ENCODE data around the gene SNRNP40.

Gene SNRNP40

GRCh38 chr1:31336687-31337467 is 40.3 kb upstream of the SNRNP40 start:
- ATAC-seq, result no peak
- TF ChIP-seq PPARA (CRISPR knock-in tag; IDR thresholded peaks at IDR 0.05; ENCODE audit: borderline replicate concordance), result no peak
- TF ChIP-seq TSHZ2 (CRISPR knock-in tag; IDR thresholded peaks at IDR 0.05), result no peak
- TF ChIP-seq TOX (CRISPR knock-in tag; IDR thresholded peaks at IDR 0.05; ENCODE audit: borderline replicate concordance), result no peak
- TF ChIP-seq, protein P1, sequence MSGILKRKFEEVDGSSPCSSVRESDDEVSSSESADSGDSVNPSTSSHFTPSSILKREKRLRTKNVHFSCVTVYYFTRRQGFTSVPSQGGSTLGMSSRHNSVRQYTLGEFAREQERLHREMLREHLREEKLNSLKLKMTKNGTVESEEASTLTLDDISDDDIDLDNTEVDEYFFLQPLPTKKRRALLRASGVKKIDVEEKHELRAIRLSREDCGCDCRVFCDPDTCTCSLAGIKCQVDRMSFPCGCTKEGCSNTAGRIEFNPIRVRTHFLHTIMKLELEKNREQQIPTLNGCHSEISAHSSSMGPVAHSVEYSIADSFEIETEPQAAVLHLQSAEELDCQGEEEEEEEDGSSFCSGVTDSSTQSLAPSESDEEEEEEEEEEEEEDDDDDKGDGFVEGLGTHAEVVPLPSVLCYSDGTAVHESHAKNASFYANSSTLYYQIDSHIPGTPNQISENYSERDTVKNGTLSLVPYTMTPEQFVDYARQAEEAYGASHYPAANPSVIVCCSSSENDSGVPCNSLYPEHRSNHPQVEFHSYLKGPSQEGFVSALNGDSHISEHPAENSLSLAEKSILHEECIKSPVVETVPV (CRISPR knock-in tag; IDR thresholded peaks at IDR 0.05), result no peak
- TF ChIP-seq ZNF70 (CRISPR knock-in tag; IDR thresholded peaks at IDR 0.05), result no peak
- TF ChIP-seq ZFP3 (CRISPR knock-in tag; IDR thresholded peaks at IDR 0.05), result no peak
- no peak for TF ChIP-seq ZC3H10 (CRISPR knock-in tag; IDR thresholded peaks at IDR 0.05)
- TF ChIP-seq SNAI2 (CRISPR knock-in tag; IDR thresholded peaks at IDR 0.05), result no peak
- TF ChIP-seq TCF4 (CRISPR knock-in tag; IDR thresholded peaks at IDR 0.05; ENCODE audit: borderline replicate concordance), result no peak

DNA sequence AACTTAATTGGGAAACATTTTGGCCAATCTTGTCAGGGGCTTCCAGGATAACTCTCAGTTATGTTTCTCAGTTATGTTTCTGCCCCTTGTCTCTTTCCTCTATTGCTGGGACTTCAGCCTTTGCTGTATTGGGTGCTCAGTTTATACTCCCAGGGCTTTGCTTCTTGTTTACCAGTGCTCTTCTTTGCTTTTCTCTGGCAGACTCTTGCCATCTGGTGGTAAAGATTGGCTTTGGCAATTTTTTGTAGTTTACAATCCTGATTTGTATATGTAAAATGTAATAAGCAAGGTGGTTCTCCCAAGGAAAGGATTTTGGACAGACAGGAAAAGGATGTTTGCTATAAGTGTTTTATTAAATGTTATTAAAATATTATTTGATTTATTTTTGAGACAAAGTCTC is 38.4 kb upstream of the SNRNP40 start:
- TF ChIP-seq TCF4 (CRISPR knock-in tag; IDR thresholded peaks at IDR 0.05; ENCODE audit: borderline replicate concordance) (no peak), ISL1 (CRISPR knock-in tag; IDR thresholded peaks at IDR 0.05) (no peak), ZFP30 (CRISPR knock-in tag; IDR thresholded peaks at IDR 0.05) (no peak), CSDC2 (CRISPR knock-in tag; IDR thresholded peaks at IDR 0.05) (no peak), ZFP3 (CRISPR knock-in tag; IDR thresholded peaks at IDR 0.05) (no peak), TSHZ2 (CRISPR knock-in tag; IDR thresholded peaks at IDR 0.05) (no peak), SNAI2 (CRISPR knock-in tag; IDR thresholded peaks at IDR 0.05) (no peak)
- peak; percentile 79 for ATAC-seq

DNA sequence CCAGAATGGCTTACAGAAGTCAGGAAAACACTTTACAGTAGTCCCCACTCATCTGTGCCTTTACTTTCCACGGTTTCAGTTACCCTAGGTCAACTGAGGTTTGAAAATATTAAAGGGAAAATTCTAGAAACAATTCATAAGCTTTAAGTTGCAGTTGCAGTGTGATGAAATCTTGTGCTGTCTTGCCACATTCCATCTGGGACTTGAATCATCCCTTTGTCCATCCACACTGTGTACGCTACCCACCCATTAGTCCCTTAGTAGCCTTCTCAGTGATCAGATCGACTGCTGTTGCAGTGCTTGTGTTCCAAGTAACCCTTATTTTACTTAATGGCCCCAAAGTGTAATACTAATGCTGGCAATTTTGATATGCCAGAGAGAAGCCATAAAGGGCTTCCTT is 30.8 kb upstream of the SNRNP40 start:
- ATAC-seq, result no peak
- TF ChIP-seq, protein P2, sequence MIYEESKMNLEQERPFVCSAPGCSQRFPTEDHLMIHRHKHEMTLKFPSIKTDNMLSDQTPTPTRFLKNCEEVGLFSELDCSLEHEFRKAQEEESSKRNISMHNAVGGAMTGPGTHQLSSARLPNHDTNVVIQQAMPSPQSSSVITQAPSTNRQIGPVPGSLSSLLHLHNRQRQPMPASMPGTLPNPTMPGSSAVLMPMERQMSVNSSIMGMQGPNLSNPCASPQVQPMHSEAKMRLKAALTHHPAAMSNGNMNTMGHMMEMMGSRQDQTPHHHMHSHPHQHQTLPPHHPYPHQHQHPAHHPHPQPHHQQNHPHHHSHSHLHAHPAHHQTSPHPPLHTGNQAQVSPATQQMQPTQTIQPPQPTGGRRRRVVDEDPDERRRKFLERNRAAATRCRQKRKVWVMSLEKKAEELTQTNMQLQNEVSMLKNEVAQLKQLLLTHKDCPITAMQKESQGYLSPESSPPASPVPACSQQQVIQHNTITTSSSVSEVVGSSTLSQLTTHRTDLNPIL (CRISPR knock-in tag; IDR thresholded peaks at IDR 0.05; ENCODE audit: low read depth), result no peak
- no peak for TF ChIP-seq RARB (CRISPR knock-in tag; IDR thresholded peaks at IDR 0.05)
- TF ChIP-seq GLIS3 (CRISPR knock-in tag; IDR thresholded peaks at IDR 0.05), result no peak
- TF ChIP-seq TCF4 (CRISPR knock-in tag; IDR thresholded peaks at IDR 0.05; ENCODE audit: borderline replicate concordance), result no peak
- no peak for TF ChIP-seq ZC3H10 (CRISPR knock-in tag; IDR thresholded peaks at IDR 0.05)
- TF ChIP-seq OSR1 (CRISPR knock-in tag; IDR thresholded peaks at IDR 0.05), result no peak

DNA sequence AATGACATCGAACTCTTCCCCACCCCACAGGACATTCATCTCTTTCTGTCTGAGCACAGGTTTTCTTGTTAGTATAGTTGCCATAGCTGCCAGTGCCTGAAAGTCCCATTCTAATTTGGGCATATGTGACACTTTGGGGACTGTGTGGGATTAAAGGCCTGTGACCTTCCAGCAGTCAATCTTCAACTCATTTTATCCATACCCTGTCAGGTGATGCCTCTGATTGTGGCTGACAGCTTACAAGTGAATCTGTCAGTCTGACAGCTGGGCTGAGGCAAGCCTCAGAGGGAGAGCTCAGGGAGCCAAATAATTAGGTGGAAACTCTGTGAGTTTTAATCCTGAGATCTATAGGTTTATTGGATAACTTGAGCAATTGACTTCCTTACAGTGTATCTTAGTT is 29.9 kb upstream of the SNRNP40 start:
- no peak for TF ChIP-seq BACH2 (CRISPR knock-in tag; IDR thresholded peaks at IDR 0.05; ENCODE audit: borderline replicate concordance)
- no peak for TF ChIP-seq GLIS3 (CRISPR knock-in tag; IDR thresholded peaks at IDR 0.05)
- TF ChIP-seq ARNTL (CRISPR knock-in tag; IDR thresholded peaks at IDR 0.05; ENCODE audit: borderline replicate concordance, low read depth), result no peak
- TF ChIP-seq ZNF565 (CRISPR knock-in tag; conservative IDR thresholded peaks at IDR 0.05; ENCODE audit: low read depth), result no peak
- no peak for TF ChIP-seq ZFP3 (CRISPR knock-in tag; IDR thresholded peaks at IDR 0.05)
- no peak for TF ChIP-seq ISL1 (CRISPR knock-in tag; IDR thresholded peaks at IDR 0.05)
- no peak for TF ChIP-seq TCF4 (CRISPR knock-in tag; IDR thresholded peaks at IDR 0.05; ENCODE audit: borderline replicate concordance)
- TF ChIP-seq, protein P1 (CRISPR knock-in tag; IDR thresholded peaks at IDR 0.05), result no peak
- TF ChIP-seq, protein P2 (CRISPR knock-in tag; IDR thresholded peaks at IDR 0.05; ENCODE audit: low read depth), result no peak
- ATAC-seq, result no peak

Data from SK-N-SH treated with all-trans-retinoic acid at 6 μM for 48 hours (cell line).